GM21360 (cell line): ENCODE data around the gene NKIRAS2.

Experiments used
- ATAC-seq: cut with Tn5 transposase; IDR thresholded peaks from one replicate; pipeline ENCODE4 v1.9.1; 2021; ENCODE audit warnings: mild to moderate bottlenecking, moderate library complexity; ENCODE audit not compliant: unreplicated experiment

The NKIRAS2 gene

GRCh38 chr17:42019509-42020404 lies at the start of gene NKIRAS2:
Gene NKIRAS2 (plus strand): TSS chr17:42020090. CDS start chr17:42021578, 1,488 bp downstream.
- ATAC-seq: peak; percentile 52

GRCh38 chr17:41970901-41971331 lies 49.0 kb upstream of the NKIRAS2 start:
- no peak for ATAC-seq

GRCh38 chr17:41971721-41972523 lies 48.0 kb upstream of the NKIRAS2 start:
- no peak for ATAC-seq

GRCh38 chr17:41972571-41973407 lies 47.1 kb upstream of the NKIRAS2 start:
- ATAC-seq: no peak

GRCh38 chr17:41973408-41973811 lies 46.5 kb upstream of the NKIRAS2 start:
- ATAC-seq: no peak

- ATAC-seq: no peak
Observed at GRCh38 chr17:41974031-41974430, 45.9 kb upstream of the NKIRAS2 start.

- ATAC-seq: no peak
Observed at GRCh38 chr17:41974658-41975057, 45.2 kb upstream of the NKIRAS2 start.

GRCh38 chr17:41975099-41976083 lies 44.5 kb upstream of the NKIRAS2 start:
- no peak for ATAC-seq

- ATAC-seq: no peak
Observed at GRCh38 chr17:41976142-41976768, 43.6 kb upstream of the NKIRAS2 start.

GRCh38 chr17:41977991-41978390 lies 41.9 kb upstream of the NKIRAS2 start:
- ATAC-seq: no peak

- ATAC-seq: no peak
Observed at GRCh38 chr17:41982026-41982760, 37.7 kb upstream of the NKIRAS2 start.

GRCh38 chr17:41984454-41984853 lies 35.4 kb upstream of the NKIRAS2 start:
- no peak for ATAC-seq

GRCh38 chr17:41985919-41986318 lies 34.0 kb upstream of the NKIRAS2 start:
- ATAC-seq: no peak

GRCh38 chr17:41986634-41987033 lies 33.3 kb upstream of the NKIRAS2 start:
- no peak for ATAC-seq

GRCh38 chr17:41987642-41988041 lies 32.2 kb upstream of the NKIRAS2 start:
- no peak for ATAC-seq

- no peak for ATAC-seq
Observed at GRCh38 chr17:41988418-41988817, 31.5 kb upstream of the NKIRAS2 start.

- ATAC-seq: no peak
Observed at GRCh38 chr17:41989702-41990419, 30.0 kb upstream of the NKIRAS2 start.

- ATAC-seq: no peak
Observed at GRCh38 chr17:41992576-41992975, 27.3 kb upstream of the NKIRAS2 start.
